CD14-positive monocyte (primary cell): ENCODE measurements around the gene SPEF2. TPM values are rescaled to one million over a fixed set of nuclear protein-coding genes. Genes with fewer than 3 reads are reported as not detected.

ENCODE experiments used
- DNase-seq, 3 donors: peaks; one replicate each; pipeline ENCODE4 v3.0.0-alpha.2; 2011 to 2022
- H2AFZ ChIP-seq: 2 replicates; pipeline ENCODE4 v1.6.0; 2012; ENCODE audit warnings: mild to moderate bottlenecking, low read depth, low read length, inconsistent platforms; ENCODE audit not compliant: insufficient read depth, poor library complexity, severe bottlenecking
- H3K27ac ChIP-seq, 2 donors: 1 replicate in 1 of 2; 2 replicates in 1 of 2; pipeline ENCODE4 v1.5.1; 2012 to 2013; ENCODE audit warnings: low read length in 2 of 2, control low read depth in 1 of 2, inconsistent platforms in 1 of 2, low read depth in 1 of 2, mild to moderate bottlenecking in 1 of 2
- H3K27me3 ChIP-seq, 2 donors: one replicate each; pipeline versions ENCODE4 v1.6.0 to v1.6.1; 2011 to 2013; ENCODE audit warnings: low read length in 2 of 2; ENCODE audit not compliant: control insufficient read depth in 2 of 2, insufficient read depth in 2 of 2
- H3K36me3 ChIP-seq, 2 donors: replicated peaks in 1 of 2; 1 replicate in 1 of 2; 2 replicates in 1 of 2; pipeline versions ENCODE4 v1.5.1 to v1.6.1; 2012 to 2013; ENCODE audit warnings: low read length in 2 of 2, control low read depth in 1 of 2, inconsistent platforms in 1 of 2, mild to moderate bottlenecking in 1 of 2; ENCODE audit not compliant: insufficient read depth in 2 of 2, control insufficient read depth in 1 of 2
- H3K4me1 ChIP-seq, 2 donors: 1 replicate in 1 of 2; 2 replicates in 1 of 2; pipeline versions ENCODE4 v1.5.1 to v1.6.1; 2012 to 2013; ENCODE audit warnings: low read length in 2 of 2, control low read depth in 1 of 2, inconsistent platforms in 1 of 2, mild to moderate bottlenecking in 1 of 2, moderate library complexity in 1 of 2; ENCODE audit not compliant: insufficient read depth in 2 of 2, control insufficient read depth in 1 of 2
- H3K4me2 ChIP-seq: replicated peaks from 2 replicates; pipeline ENCODE3; 2012; ENCODE audit warnings: low read length, moderate library complexity, mild to moderate bottlenecking; ENCODE audit not compliant: poor library complexity, severe bottlenecking; ENCODE audit errors: extremely low read depth
- H3K4me3 ChIP-seq, 3 experiments: fragments of 200-600 bp in 1 of 3; sonication (generic) in 1 of 3; replicated peaks in 1 of 3; 1 replicate in 2 of 3; 2 replicates in 1 of 3; pipeline ENCODE4 v1.5.1; 2011 to 2013; ENCODE audit warnings: low read length in 3 of 3, mild to moderate bottlenecking in 3 of 3, control low read depth in 2 of 3, low read depth in 2 of 3, inconsistent platforms in 1 of 3, moderate library complexity in 1 of 3
- H3K79me2 ChIP-seq: 2 replicates; pipeline ENCODE4 v1.6.0; 2012; ENCODE audit warnings: mild to moderate bottlenecking, control low read depth, inconsistent platforms, low read length, moderate library complexity; ENCODE audit not compliant: insufficient read depth
- H3K9ac ChIP-seq: 2 replicates; pipeline ENCODE4 v1.6.0; 2017; ENCODE audit warnings: low read length, mild to moderate bottlenecking; ENCODE audit not compliant: insufficient read depth, poor library complexity, severe bottlenecking
- H3K9me3 ChIP-seq, 2 donors: replicated peaks in 1 of 2; 1 replicate in 1 of 2; 2 replicates in 1 of 2; pipeline versions ENCODE4 v1.5.1 to v1.6.1; 2012 to 2013; ENCODE audit warnings: low read length in 2 of 2, control low read depth in 1 of 2; ENCODE audit not compliant: control insufficient read depth in 1 of 2, insufficient read depth in 1 of 2
- H4K20me1 ChIP-seq: 2 replicates; pipeline ENCODE4 v1.6.0; 2012; ENCODE audit warnings: mild to moderate bottlenecking, low read length, control low read depth, moderate library complexity; ENCODE audit not compliant: insufficient read depth
- H3K27ac Mint-ChIP-seq, 7 donors: one replicate each; pipeline ENCODE4 v1.8.0; 2020; ENCODE audit warnings: mild to moderate bottlenecking in 7 of 7, mixed read lengths in 7 of 7, moderate library complexity in 6 of 7, inconsistent platforms in 2 of 7
- H3K27me3 Mint-ChIP-seq, 3 donors: one replicate each; pipeline ENCODE4 v1.8.0; 2021 to 2022; ENCODE audit warnings: low read depth in 3 of 3, mild to moderate bottlenecking in 3 of 3, mixed read lengths in 3 of 3, moderate library complexity in 3 of 3, inconsistent platforms in 1 of 3
- H3K36me3 Mint-ChIP-seq, 2 donors: one replicate each; pipeline ENCODE4 v1.8.0; 2020; ENCODE audit warnings: mixed read lengths in 2 of 2, inconsistent platforms in 1 of 2, mild to moderate bottlenecking in 1 of 2
- H3K4me1 Mint-ChIP-seq: one replicate; pipeline ENCODE4 v1.8.0; 2020; ENCODE audit warnings: mild to moderate bottlenecking, mixed read lengths
- H3K4me3 Mint-ChIP-seq, 2 donors: one replicate each; pipeline ENCODE4 v1.8.0; 2020; ENCODE audit warnings: mild to moderate bottlenecking in 2 of 2, mixed read lengths in 2 of 2, moderate library complexity in 1 of 2
- H3K9me3 Mint-ChIP-seq, 7 donors: one replicate each; pipeline ENCODE4 v1.8.0; 2020 to 2022; ENCODE audit warnings: mixed read lengths in 7 of 7, mild to moderate bottlenecking in 6 of 7, moderate library complexity in 6 of 7, inconsistent platforms in 2 of 7
- WGBS: methylation state at CpG from one replicate; pipeline ENCODE4 v1.1.5; 2013; ENCODE audit warnings: missing lambda C conversion rate; ENCODE audit not compliant: insufficient coverage; 5-methylcytosine and 5-hydroxymethylcytosine counted together
- intact Hi-C, 2 donors: fragments of 100-400 bp; cut with micrococcal nuclease; formaldehyde crosslinking; loops; one replicate each; pipeline versions ENCODE4 v1.15.0 to v1.15.1; 2023
- polyA plus RNA-seq, 3 donors: library from polyadenylated mRNA; depleted of rRNA in 1 of 3; unstranded in 2 of 3; stranded (reverse) in 1 of 3; fragments of 300-500 nt in 2 of 3; fragments of >200 nt in 1 of 3; fragmentation: Illumina TruSeq in 2 of 3; gene quantifications; 1 replicate in 2 of 3; 2 replicates in 1 of 3; pipeline ENCODE4 v1.2.3, GENCODE V29; 2012 to 2021
- TF ChIP-seq, protein P1 (sequence below): fragments of 200-600 bp; IDR thresholded peaks from one replicate; pipeline ENCODE4 v1.8.0; 2022; ENCODE audit warnings: antibody characterized with exemption, mild to moderate bottlenecking

The SPEF2 gene
- polyA plus RNA-seq, 3 donors = 0.46 to 0.96 (median 0.48) TPM

DNA sequence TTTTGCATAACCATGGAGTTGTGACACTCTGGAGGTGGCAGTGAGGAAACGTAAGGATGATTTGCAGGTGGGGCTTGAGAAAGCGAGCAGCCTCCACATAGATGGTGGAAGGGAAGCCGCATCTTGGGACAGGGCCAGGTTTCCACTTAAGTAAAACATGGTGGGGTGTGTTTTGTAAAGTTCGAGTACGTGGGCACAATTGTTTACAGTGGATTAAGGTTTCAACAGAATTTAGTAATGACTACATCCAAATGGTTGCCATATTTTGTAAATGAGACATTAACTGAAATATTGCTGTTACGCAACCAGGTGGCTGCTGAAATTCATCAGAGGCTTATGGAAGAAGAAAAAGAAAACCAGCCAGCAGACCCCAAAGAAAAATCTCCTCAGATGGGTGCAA is 153.6 kb downstream of the SPEF2 start:
- WGBS = 86% methylated on average over 4 of the region's 6 CpGs
- TF ChIP-seq, protein P1, sequence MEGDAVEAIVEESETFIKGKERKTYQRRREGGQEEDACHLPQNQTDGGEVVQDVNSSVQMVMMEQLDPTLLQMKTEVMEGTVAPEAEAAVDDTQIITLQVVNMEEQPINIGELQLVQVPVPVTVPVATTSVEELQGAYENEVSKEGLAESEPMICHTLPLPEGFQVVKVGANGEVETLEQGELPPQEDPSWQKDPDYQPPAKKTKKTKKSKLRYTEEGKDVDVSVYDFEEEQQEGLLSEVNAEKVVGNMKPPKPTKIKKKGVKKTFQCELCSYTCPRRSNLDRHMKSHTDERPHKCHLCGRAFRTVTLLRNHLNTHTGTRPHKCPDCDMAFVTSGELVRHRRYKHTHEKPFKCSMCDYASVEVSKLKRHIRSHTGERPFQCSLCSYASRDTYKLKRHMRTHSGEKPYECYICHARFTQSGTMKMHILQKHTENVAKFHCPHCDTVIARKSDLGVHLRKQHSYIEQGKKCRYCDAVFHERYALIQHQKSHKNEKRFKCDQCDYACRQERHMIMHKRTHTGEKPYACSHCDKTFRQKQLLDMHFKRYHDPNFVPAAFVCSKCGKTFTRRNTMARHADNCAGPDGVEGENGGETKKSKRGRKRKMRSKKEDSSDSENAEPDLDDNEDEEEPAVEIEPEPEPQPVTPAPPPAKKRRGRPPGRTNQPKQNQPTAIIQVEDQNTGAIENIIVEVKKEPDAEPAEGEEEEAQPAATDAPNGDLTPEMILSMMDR = no peak
- Histone ChIP-seq H3K9ac (no peak overlapping the region), H3K9me3 (no peaks in the 10 kb centered on the region), H4K20me1 (no peaks in the 10 kb centered on the region), H2AFZ (no peak overlapping the region), H3K36me3 (no peaks in the 10 kb centered on the region), H3K4me3 (no peak overlapping the region), H3K4me2 (no peak overlapping the region), H3K4me1 (no peaks in the 10 kb centered on the region), H3K27ac (no peak overlapping the region), H3K79me2 (no peaks in the 10 kb centered on the region), H3K27me3 (no peaks in the 10 kb centered on the region)
- Mint-ChIP-seq H3K9me3 (peaks cover 0 to 2% (median 0%) of the 10 kb centered on the region in 7 donors), H3K4me3 (no peak overlapping the region), H3K27me3 (peaks cover 0 to 2% (median 1%) of the 10 kb centered on the region in 3 donors), H3K4me1 (peaks cover 7% of the 10 kb centered on the region), H3K36me3 (no peaks in the 10 kb centered on the region), H3K27ac (no peak overlapping the region)
- intact Hi-C loops = no loop called here
- DNase-seq = no peak

- Mint-ChIP-seq H3K9me3 (peaks cover 0 to 2% (median 0%) of the 10 kb centered on the region in 7 donors), H3K4me3 (no peak overlapping the region), H3K4me1 (peaks cover 7% of the 10 kb centered on the region), H3K36me3 (no peaks in the 10 kb centered on the region), H3K27me3 (peaks cover 0 to 2% (median 1%) of the 10 kb centered on the region in 3 donors), H3K27ac (no peak overlapping the region)
- TF ChIP-seq, protein P1 = no peak
- Histone ChIP-seq H3K9me3 (no peaks in the 10 kb centered on the region), H3K4me3 (no peak overlapping the region), H3K36me3 (no peaks in the 10 kb centered on the region), H4K20me1 (no peaks in the 10 kb centered on the region), H3K27me3 (no peaks in the 10 kb centered on the region), H2AFZ (no peak overlapping the region), H3K4me2 (no peak overlapping the region), H3K27ac (no peak overlapping the region), H3K4me1 (no peaks in the 10 kb centered on the region), H3K9ac (no peak overlapping the region), H3K79me2 (no peaks in the 10 kb centered on the region)
- intact Hi-C loops = no loop called here
- no CpG with 5 or more reads among the region's 2 CpGs for WGBS
- no peak for DNase-seq
Observed at GRCh38 chr5:35771839-35772238, 154.2 kb downstream of the SPEF2 start.
